HEK293 (cell line): ENCODE results near the gene LRRC74B.

Experiments used
- CTCF ChIA-PET: fragments of 350-600 bp; formaldehyde crosslinking; extraction: SDS; loops from one replicate; lab custom pipeline; 2021; ENCODE audit warnings: antibody characterized with exemption; lab: Yijun Ruan, JAX
- POLR2A ChIA-PET: fragments of 300-600 bp; formaldehyde crosslinking; extraction: SDS; loops from one replicate; lab custom pipeline; 2020; ENCODE audit warnings: antibody characterized with exemption, inconsistent platforms; lab: Yijun Ruan, JAX
- H3K27ac ChIP-seq: fragments of 200-500 bp; sonication (Bioruptor generic); 2 replicates; pipeline ENCODE4 v1.5.1; 2014; ENCODE audit warnings: low read depth, low read length, control low read depth, inconsistent platforms; ENCODE audit errors: extremely low read depth
- H3K36me3 ChIP-seq, 2 experiments: fragments of 200-500 bp in 1 of 2; sonication (Bioruptor generic) in 1 of 2; 1 replicate in 1 of 2; 2 replicates in 1 of 2; pipeline ENCODE4 v1.5.1; 2014 to 2017; ENCODE audit warnings: inconsistent platforms in 2 of 2, low read length in 2 of 2; ENCODE audit not compliant: control insufficient read depth in 2 of 2, insufficient read depth in 1 of 2
- H3K4me1 ChIP-seq: fragments of 200-500 bp; sonication (Bioruptor generic); 2 replicates; pipeline ENCODE4 v1.5.1; 2014; ENCODE audit warnings: mild to moderate bottlenecking, low read length, inconsistent platforms; ENCODE audit not compliant: control insufficient read depth, insufficient read depth
- H3K4me3 ChIP-seq: 2 replicates; pipeline ENCODE4 v1.5.1; 2011; ENCODE audit warnings: low read depth, mild to moderate bottlenecking, control low read depth, low read length, moderate library complexity
- H3K9me3 ChIP-seq: fragments of 200-500 bp; sonication (Bioruptor generic); 2 replicates; pipeline ENCODE4 v1.5.1; 2014; ENCODE audit warnings: low read depth, low read length, inconsistent platforms; ENCODE audit not compliant: control insufficient read depth, insufficient read depth
- MZF1 ChIP-seq: fragments of 450-650 bp; formaldehyde crosslinking; IDR thresholded peaks from 2 replicates; pipeline ENCODE4 v1.5.1; 2017; ENCODE audit warnings: missing biosample characterization, missing genetic modification characterization, borderline replicate concordance
- SETDB1 ChIP-seq: IDR thresholded peaks from one replicate; pipeline ENCODE4 v1.6.1; 2017; ENCODE audit warnings: mild to moderate bottlenecking, low read length, moderate library complexity, mixed read lengths; ENCODE audit not compliant: insufficient read length
- ZBTB7A ChIP-seq: fragments of 450-650 bp; formaldehyde crosslinking; IDR thresholded peaks from 2 replicates; pipeline ENCODE4 v1.5.1; 2016; ENCODE audit warnings: low read depth, missing biosample characterization, missing genetic modification characterization
- ZFP3 ChIP-seq: fragments of 450-650 bp; formaldehyde crosslinking; IDR thresholded peaks from 2 replicates; pipeline ENCODE4 v1.5.1; 2016; ENCODE audit warnings: low read depth, missing biosample characterization, missing genetic modification characterization
- ZFP37 ChIP-seq: fragments of 450-650 bp; formaldehyde crosslinking; IDR thresholded peaks from 2 replicates; pipeline ENCODE4 v1.5.1; 2016; ENCODE audit warnings: missing biosample characterization, missing genetic modification characterization
- ZFP41 ChIP-seq: fragments of 450-650 bp; formaldehyde crosslinking; IDR thresholded peaks from 2 replicates; pipeline ENCODE4 v1.5.1; 2016; ENCODE audit warnings: missing biosample characterization, missing genetic modification characterization, borderline replicate concordance
- ZNF24 ChIP-seq: fragments of 450-650 bp; formaldehyde crosslinking; IDR thresholded peaks from 2 replicates; pipeline ENCODE4 v1.5.1; 2016; ENCODE audit warnings: missing biosample characterization, missing genetic modification characterization
- ZNF510 ChIP-seq: fragments of 450-650 bp; formaldehyde crosslinking; IDR thresholded peaks from 2 replicates; pipeline ENCODE4 v1.5.1; 2018; ENCODE audit warnings: mild to moderate bottlenecking, missing genetic modification characterization, missing biosample characterization; ENCODE audit not compliant: insufficient replicate concordance
- ZNF596 ChIP-seq: fragments of 450-650 bp; IDR thresholded peaks from 2 replicates; pipeline ENCODE4 v1.5.0; 2018; ENCODE audit warnings: missing biosample characterization, mild to moderate bottlenecking, missing genetic modification characterization, moderate library complexity
- ZNF600 ChIP-seq: fragments of 450-650 bp; formaldehyde crosslinking; IDR thresholded peaks from 2 replicates; pipeline ENCODE4 v1.5.1; 2016; ENCODE audit warnings: missing biosample characterization, missing genetic modification characterization
- ZNF623 ChIP-seq: fragments of 450-650 bp; formaldehyde crosslinking; IDR thresholded peaks from 2 replicates; pipeline ENCODE4 v1.5.1; 2016; ENCODE audit warnings: missing biosample characterization, missing genetic modification characterization
- ZNF624 ChIP-seq: fragments of 450-650 bp; formaldehyde crosslinking; IDR thresholded peaks from 2 replicates; pipeline ENCODE4 v1.5.1; 2017; ENCODE audit warnings: missing biosample characterization, missing genetic modification characterization
- ZNF677 ChIP-seq: fragments of 450-650 bp; IDR thresholded peaks from 2 replicates; pipeline ENCODE4 v1.5.0; 2018; ENCODE audit warnings: missing biosample characterization, mild to moderate bottlenecking, missing genetic modification characterization, moderate library complexity
- TF ChIP-seq, protein P1 (sequence below): fragments of 450-650 bp; formaldehyde crosslinking; IDR thresholded peaks from 2 replicates; pipeline ENCODE4 v1.5.1; 2016; ENCODE audit warnings: missing biosample characterization, missing genetic modification characterization

Gene LRRC74B

DNA sequence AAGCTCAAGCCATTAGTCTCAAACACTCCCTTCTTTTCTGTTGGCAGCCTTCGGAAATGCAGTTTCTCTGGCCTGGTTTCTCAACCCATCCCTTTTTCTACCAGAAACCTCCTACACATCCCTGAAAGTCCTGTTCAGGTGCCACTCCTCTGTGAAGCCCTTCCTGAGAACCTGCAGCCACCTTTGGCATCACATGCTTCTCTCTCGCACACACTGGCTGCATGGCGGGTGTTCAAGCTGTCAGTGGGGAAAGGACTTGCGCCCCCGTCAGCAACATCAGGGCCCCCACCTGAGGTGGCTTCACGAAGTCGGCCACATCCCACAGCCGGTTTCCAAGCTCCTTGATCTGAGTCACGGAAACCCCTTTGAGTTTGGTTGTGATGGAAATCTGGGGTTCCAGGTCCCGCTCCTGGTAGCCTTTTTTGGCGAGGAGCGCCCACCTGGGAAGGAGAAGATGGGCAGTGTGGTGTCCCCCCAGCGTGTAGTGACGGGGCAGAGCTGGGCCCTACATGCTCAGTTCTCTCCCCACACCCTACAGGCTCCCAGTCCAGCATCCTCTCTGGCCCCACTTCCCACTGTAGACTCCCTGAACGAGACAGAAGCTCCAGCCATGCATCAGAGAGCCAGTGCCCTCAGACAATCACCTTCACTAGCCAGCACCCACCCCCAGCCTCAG, 1.7 kb upstream of the LRRC74B start:
- no peak overlapping the region for H3K4me3 ChIP-seq
- no peaks in the 10 kb centered on the region for H3K9me3 ChIP-seq
- H3K4me1 ChIP-seq, result no peaks in the 10 kb centered on the region; the same call in 1 of the 2 replicates
- H3K36me3 ChIP-seq, result no peaks in the 10 kb centered on the region
- POLR2A ChIA-PET, result no interaction called here
- H3K27ac ChIP-seq, result no peak overlapping the region
- TF ChIP-seq ZFP3 (tag by site-specific recombination) (peak; percentile 72), MZF1 (tag by site-specific recombination) (no peak), ZNF624 (tag by site-specific recombination) (no peak), ZNF596 (tag by site-specific recombination) (no peak), ZFP41 (tag by site-specific recombination) (no peak)
- CTCF ChIA-PET, result interaction anchor here (0.6 to 1.1 kb wide), 6 partner anchors 20 to 154 kb away, joined by 3 to 4 read pairs (median 3); no protein-coding TSS in a partner anchor

DNA sequence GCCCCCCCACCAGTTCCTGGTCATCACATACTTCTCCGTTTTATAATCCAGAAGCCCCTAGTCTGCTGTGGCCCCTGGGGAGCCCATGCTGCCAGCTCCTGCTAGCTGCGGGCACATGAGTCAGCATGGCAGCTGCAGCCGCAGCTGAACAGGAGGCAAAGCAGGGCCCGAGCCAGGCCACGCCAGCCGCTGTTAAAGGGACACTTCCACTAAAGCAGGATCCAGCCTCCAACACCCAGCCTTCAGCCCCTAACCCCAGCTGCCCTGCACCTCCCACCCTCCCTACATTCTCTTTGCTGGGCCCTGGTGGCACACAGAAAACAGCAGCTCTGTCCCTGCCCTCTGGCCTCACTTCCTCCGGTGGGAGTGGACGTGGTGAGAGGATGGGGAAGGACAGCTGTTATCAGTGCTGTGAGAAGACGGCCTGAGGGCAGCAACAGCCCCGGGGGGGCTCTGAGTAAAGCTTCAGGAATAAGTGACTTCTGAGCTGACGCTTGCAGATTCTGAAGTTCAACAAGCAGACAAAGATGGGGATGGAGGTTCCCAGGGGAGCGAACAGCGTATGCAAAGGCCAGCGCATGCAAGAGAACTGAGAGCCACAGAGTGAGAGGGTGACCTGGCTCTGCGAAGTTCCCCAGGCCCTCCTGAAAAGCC, 688 bp upstream of the LRRC74B start:
- POLR2A ChIA-PET, result interaction anchor here (0.8 to 1.3 kb wide), 2 partner anchors 43 to 63 kb away, joined by 3 to 5 read pairs; partner anchors contain the start of genes LZTR1 and THAP7
- CTCF ChIA-PET, result interaction anchor here (0.8 to 1.1 kb wide), 4 partner anchors 24 to 159 kb away, joined by 3 read pairs; no protein-coding TSS in a partner anchor

DNA sequence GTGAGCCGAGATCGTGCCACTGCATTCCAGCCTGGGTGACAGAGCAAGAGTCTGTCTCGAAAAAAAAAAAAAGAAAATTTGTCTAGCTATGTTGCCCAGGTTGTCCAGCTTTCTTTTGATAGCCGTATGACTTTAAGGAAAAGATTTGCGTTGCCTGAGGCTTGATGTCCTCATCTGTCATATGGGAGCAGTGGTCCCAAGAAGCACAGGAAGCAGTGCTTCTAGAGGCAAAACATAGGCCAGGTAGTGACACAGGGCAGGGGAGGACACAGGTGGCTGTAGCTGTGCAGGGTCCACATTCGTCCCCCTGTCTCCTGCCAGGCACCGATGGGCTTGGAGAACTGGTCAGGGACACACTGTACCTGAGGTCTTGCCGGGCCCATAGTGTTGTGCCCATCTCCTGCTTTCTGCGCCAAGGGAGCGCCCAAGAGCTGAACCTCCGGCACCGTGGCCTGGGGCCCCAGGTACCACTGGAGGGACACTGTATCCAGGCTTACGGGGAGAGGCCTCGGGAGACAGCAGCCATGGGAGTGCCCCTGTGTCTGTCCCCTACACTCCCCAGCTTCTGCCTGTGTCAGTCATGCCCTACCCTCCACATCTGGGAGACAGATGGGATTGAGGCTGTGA, 1.4 kb downstream of the LRRC74B start:
- no peaks in the 10 kb centered on the region for H3K9me3 ChIP-seq
- POLR2A ChIA-PET, result no interaction called here
- TF ChIP-seq SETDB1 (no peak), ZFP37 (tag by site-specific recombination) (no peak), ZNF24 (tag by site-specific recombination) (no peak), ZNF510 (tag by site-specific recombination) (no peak), ZNF677 (tag by site-specific recombination) (no peak), ZNF600 (tag by site-specific recombination) (no peak)
- TF ChIP-seq, protein P1, sequence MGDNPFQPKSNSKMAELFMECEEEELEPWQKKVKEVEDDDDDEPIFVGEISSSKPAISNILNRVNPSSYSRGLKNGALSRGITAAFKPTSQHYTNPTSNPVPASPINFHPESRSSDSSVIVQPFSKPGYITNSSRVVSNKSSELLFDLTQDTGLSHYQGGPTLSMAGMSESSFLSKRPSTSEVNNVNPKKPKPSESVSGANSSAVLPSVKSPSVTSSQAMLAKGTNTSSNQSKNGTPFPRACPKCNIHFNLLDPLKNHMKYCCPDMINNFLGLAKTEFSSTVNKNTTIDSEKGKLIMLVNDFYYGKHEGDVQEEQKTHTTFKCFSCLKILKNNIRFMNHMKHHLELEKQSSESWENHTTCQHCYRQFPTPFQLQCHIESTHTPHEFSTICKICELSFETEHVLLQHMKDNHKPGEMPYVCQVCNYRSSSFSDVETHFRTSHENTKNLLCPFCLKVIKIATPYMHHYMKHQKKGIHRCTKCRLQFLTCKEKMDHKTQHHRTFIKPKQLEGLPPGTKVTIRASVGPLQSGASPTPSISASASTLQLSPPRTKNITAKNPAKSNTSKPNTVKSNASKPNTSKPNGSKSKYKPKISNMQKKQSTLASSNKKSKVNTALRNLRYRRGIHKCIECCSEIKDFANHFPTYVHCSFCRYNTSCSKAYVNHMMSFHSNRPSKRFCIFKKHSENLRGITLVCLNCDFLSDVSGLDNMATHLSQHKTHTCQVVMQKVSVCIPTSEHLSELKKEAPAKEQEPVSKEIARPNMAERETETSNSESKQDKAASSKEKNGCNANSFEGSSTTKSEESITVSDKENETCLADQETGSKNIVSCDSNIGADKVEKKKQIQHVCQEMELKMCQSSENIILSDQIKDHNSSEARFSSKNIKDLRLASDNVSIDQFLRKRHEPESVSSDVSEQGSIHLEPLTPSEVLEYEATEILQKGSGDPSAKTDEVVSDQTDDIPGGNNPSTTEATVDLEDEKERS (tag by site-specific recombination), result no peak
- TF ChIP-seq, all 188 proteins: peak for 0
- CTCF ChIA-PET, result interaction anchor here (0.6 kb wide), 1 partner anchor 65 kb away, joined by 4 read pairs; the partner anchor contains the start of gene LZTR1
- Histone ChIP-seq H3K4me3 (no peak overlapping the region), H3K27ac (no peak overlapping the region), H3K4me1 (no peaks in the 10 kb centered on the region; the same call in 1 of the 2 replicates), H3K36me3 (no peaks in the 10 kb centered on the region)

More for the DNA sequence above, 688 bp upstream of the LRRC74B start:
- H3K9me3 ChIP-seq, result no peaks in the 10 kb centered on the region
- no peaks in the 10 kb centered on the region for H3K36me3 ChIP-seq
- 0 out of 2 replicates have a peak, but pooled peaks have one; percentile 20 for TF ChIP-seq ZNF623 (tag by site-specific recombination)
- TF ChIP-seq ZBTB7A (tag by site-specific recombination), result no peak
- peak overlapping the region; percentile 4; the same call in 1 of the 2 replicates for H3K4me3 ChIP-seq
- H3K4me1 ChIP-seq, result no peaks in the 10 kb centered on the region; the same call in 1 of the 2 replicates
- H3K27ac ChIP-seq, result no peak overlapping the region
